HUES64 (cell line): ENCODE data around the gene CDC14B. TPM values are rescaled to one million over a fixed set of nuclear protein-coding genes. Genes with fewer than 3 reads are reported as not detected.
"Not testable (repeated sequence)": the region's sequence is repeated elsewhere in the genome, so short reads cannot be mapped to it uniquely, and the experiment has no call there.

Source experiments
- H3K27ac ChIP-seq: 2 replicates; pipeline ENCODE4 v1.7.0; 2013; ENCODE audit warnings: low read depth, low read length, inconsistent platforms
- H3K27me3 ChIP-seq: 2 replicates; pipeline ENCODE4 v1.6.1; 2013; ENCODE audit warnings: mild to moderate bottlenecking, low read length; ENCODE audit not compliant: insufficient read depth
- H3K36me3 ChIP-seq: 2 replicates; pipeline ENCODE4 v1.6.1; 2013; ENCODE audit warnings: mild to moderate bottlenecking, low read length; ENCODE audit not compliant: insufficient read depth
- H3K4me1 ChIP-seq: 2 replicates; pipeline ENCODE4 v1.6.1; 2013; ENCODE audit warnings: mild to moderate bottlenecking, low read length, moderate library complexity; ENCODE audit not compliant: insufficient read depth
- H3K4me3 ChIP-seq: 2 replicates; pipeline ENCODE4 v1.5.1; 2013; ENCODE audit warnings: mild to moderate bottlenecking, low read length, moderate library complexity
- H3K9ac ChIP-seq: 2 replicates; pipeline ENCODE4 v1.6.1; 2013; ENCODE audit warnings: mild to moderate bottlenecking, low read depth, low read length
- H3K9me3 ChIP-seq: 2 replicates; pipeline ENCODE4 v1.6.1; 2013; ENCODE audit warnings: low read depth, low read length; ENCODE audit not compliant: insufficient read depth
- WGBS: fragments of 150-250, 120-280 bp; methylation state at CpG from one replicate; pipeline ENCODE4 v1.1.7; 2013; ENCODE audit warnings: missing lambda C conversion rate; 5-methylcytosine and 5-hydroxymethylcytosine counted together
- polyA plus RNA-seq, 2 experiments: library from polyadenylated mRNA; stranded (reverse); fragments of 50-300 nt; gene quantifications; one replicate each; pipeline ENCODE4 v1.2.3, GENCODE V29; 2013

CDC14B gene
- polyA plus RNA-seq (2013, experiment 1 of 2) = 27.9 TPM
- polyA plus RNA-seq (2013, experiment 2 of 2) = 33.3 TPM

DNA sequence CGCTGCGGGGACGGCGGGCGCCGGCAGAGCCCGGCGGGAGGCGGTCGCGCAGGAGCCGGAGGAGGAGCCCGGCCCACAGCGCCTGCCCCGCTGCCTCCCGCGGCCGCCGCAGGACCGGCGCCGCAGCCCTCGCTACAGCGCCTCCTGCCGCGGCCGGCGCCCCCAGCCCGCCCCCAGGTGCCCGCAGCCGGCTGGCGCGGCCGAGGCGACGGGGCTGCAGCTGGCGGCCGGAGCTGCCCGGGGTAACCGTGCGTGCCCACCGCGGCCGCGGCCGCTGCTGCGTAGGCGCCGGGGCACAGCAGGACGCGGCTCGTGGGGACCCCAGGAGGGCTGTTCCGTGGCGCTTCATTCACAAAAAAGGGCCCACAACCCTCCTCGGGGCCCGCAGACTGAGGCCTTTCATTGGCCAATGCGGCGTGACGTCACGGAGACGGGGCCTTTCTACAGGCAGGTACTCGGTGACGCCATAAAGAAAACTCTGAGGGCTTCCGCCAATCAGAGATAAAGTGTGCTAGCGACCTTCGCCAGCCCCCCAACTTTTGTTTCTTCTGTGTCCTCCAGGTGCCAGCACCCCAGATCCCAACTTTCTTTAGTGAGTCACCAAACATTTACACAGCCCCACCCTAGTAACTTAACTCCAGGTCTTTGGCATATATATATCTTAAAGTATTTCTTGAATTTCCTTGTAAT, at the start of gene CDC14B:
CDC14B (minus strand) TSS at position 353 of the 690 bp plus-strand sequence. CDS start 465 bp downstream, outside the sequence.
- Histone ChIP-seq H3K4me1 (peaks cover 24% of the 10 kb centered on the region), H3K9ac (peak within 1 kb of the TSS; percentile 74), H3K27me3 (peaks cover 24% of the 10 kb centered on the region), H3K4me3 (peak within 1 kb of the TSS; percentile 73), H3K27ac (peak within 1 kb of the TSS; percentile 77; the same call in 1 of the 2 replicates), H3K9me3 (no peaks in the 10 kb centered on the region), H3K36me3 (no peaks in the 10 kb centered on the region)
- WGBS = under 1% methylated on average over 66 of the region's 66 CpGs

- no peak overlapping the region for H3K27ac ChIP-seq
Observed at GRCh38 chr9:96668868-96669534, 49.4 kb upstream of the CDC14B start.

GRCh38 chr9:96667363-96667728, 47.7 kb upstream of the CDC14B start:
- 94% methylated on average over 2 of the region's 2 CpGs for WGBS
- H3K4me3 ChIP-seq = no peak overlapping the region
- H3K9ac ChIP-seq = no peak overlapping the region
- H3K27ac ChIP-seq = no peak overlapping the region
- no peaks in the 10 kb centered on the region for H3K27me3 ChIP-seq
- peaks cover 5% of the 10 kb centered on the region for H3K9me3 ChIP-seq
- H3K36me3 ChIP-seq = no peaks in the 10 kb centered on the region
- no peaks in the 10 kb centered on the region for H3K4me1 ChIP-seq

More at GRCh38 chr9:96668868-96669534, 49.4 kb upstream of the CDC14B start:
- 95% methylated on average over 20 of the region's 20 CpGs for WGBS
- Histone ChIP-seq H3K27me3 (no peaks in the 10 kb centered on the region), H3K36me3 (no peaks in the 10 kb centered on the region), H3K4me3 (no peak overlapping the region), H3K9me3 (peaks cover 5% of the 10 kb centered on the region), H3K9ac (no peak overlapping the region), H3K4me1 (no peaks in the 10 kb centered on the region)

GRCh38 chr9:96666653-96667362, 47.2 kb upstream of the CDC14B start:
- not testable (repeated sequence) for H3K27me3 ChIP-seq, H3K4me3 ChIP-seq, H3K36me3 ChIP-seq, H3K4me1 ChIP-seq, H3K9ac ChIP-seq, H3K9me3 ChIP-seq
- 78% methylated on average over 15 of the region's 15 CpGs for WGBS
- peak overlapping the region; percentile 27; the same call in 1 of the 2 replicates for H3K27ac ChIP-seq

GRCh38 chr9:96665789-96666188, 46.1 kb upstream of the CDC14B start:
- H3K36me3 ChIP-seq = no peaks in the 10 kb centered on the region
- 94% methylated on average over 6 of the region's 6 CpGs for WGBS
- H3K27me3 ChIP-seq = no peaks in the 10 kb centered on the region
- H3K4me1 ChIP-seq = no peaks in the 10 kb centered on the region
- peaks cover 5% of the 10 kb centered on the region for H3K9me3 ChIP-seq
- no peak overlapping the region for H3K4me3 ChIP-seq
- H3K27ac ChIP-seq = no peak overlapping the region
- no peak overlapping the region for H3K9ac ChIP-seq

DNA sequence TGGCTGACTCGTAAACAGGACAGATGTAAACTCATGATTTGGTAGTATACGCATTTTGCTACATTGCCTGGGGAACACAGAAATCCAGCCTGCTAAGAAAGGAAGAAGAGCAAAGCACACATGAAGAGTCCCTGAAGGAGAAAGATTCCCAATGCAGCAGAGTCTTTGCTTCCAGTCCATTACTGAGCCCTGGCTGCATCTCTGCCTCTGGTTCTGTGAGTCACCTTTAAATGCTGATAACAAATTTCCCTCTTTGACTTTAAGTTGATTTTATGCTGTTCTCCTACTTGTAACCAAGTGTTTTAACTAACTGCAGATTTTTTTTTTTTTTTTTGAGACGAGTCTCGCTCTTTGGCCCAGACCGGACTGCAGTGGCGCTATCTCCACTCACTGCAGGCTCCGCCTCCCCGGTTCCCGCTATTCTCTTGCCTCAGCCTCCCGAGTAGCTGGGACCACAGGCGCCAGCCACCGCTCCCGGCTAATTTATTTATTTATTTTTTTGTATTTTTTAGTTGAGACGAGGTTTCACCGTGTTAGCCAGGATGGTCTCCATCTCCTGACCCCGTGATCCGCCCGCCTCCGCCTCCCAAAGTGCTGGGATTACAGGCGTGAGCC, 44.0 kb upstream of the CDC14B start:
- no peaks in the 10 kb centered on the region for H3K27me3 ChIP-seq
- no peaks in the 10 kb centered on the region for H3K9me3 ChIP-seq
- H3K4me3 ChIP-seq = no peak overlapping the region
- no peak overlapping the region for H3K27ac ChIP-seq
- H3K9ac ChIP-seq = no peak overlapping the region
- 94% methylated on average over 20 of the region's 20 CpGs for WGBS
- no peaks in the 10 kb centered on the region for H3K4me1 ChIP-seq
- H3K36me3 ChIP-seq = no peaks in the 10 kb centered on the region

DNA sequence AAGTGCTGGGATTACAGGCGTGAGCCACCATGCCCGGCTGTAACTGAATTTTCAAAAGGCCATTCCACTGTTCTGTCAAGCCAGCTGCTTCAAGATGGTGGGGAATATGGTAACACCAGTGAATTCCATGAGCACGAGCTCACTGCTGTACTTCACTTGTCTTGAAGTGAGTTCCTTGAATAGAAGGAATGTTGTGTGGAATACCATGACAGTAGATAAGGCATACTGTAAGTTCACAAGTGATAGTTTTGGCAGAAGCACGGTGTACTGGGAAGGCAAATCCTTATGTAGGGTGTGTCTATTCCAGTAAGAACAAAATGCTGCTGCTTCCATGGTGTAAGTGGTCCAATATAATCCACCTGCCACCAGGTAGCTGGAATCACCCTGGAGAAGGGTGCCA, 42.1 kb upstream of the CDC14B start:
- H3K36me3 ChIP-seq = no peaks in the 10 kb centered on the region
- 88% methylated on average over 4 of the region's 4 CpGs for WGBS

DNA sequence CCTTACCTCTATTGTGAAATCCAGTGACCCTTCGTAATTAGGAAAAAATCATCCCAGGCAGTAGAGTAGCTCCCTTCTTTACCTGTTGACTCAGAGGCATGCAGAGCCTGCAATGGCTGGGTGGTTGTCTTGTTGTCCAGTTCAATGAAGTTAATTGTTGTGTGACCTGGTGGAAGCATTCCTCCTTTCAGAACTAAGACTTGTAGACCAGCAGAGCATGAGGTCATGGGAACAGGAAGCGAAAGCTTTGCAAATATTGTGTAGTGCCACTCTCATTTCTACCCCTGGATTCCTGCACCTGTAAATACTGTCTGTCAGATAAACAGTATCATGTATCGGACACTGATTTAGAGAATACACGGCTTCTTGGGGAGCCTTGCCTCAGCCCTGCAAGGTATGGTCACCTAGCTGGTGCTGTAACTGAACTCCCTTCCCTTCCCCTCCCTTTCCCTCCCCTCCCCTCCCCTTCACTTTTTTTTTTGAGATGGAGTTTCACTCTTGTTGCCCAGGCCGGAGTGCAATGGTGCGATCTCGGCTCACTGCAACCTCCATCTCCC, 41.1 kb upstream of the CDC14B start:
- 94% methylated on average over 7 of the region's 7 CpGs for WGBS

More for the DNA sequence above, 42.1 kb upstream of the CDC14B start:
- H3K27me3 ChIP-seq = no peaks in the 10 kb centered on the region; the same call in 1 of the 2 replicates
- no peak overlapping the region for H3K9ac ChIP-seq
- no peaks in the 10 kb centered on the region for H3K9me3 ChIP-seq
- no peak overlapping the region for H3K27ac ChIP-seq
- no peaks in the 10 kb centered on the region for H3K4me1 ChIP-seq
- no peak overlapping the region for H3K4me3 ChIP-seq

GRCh38 chr9:96655198-96655851, 35.7 kb upstream of the CDC14B start, which contains the start of gene PRXL2C:
Gene PRXL2C, minus strand, starts transcription at chr9:96655317. Its CDS starts 36 bp downstream, at chr9:96655281.
- no peaks in the 10 kb centered on the region for H3K9me3 ChIP-seq
- H3K9ac ChIP-seq = peak within 1 kb of the TSS; percentile 78
- peak within 1 kb of the TSS; percentile 91 for H3K4me3 ChIP-seq
- WGBS = 2% methylated on average over 55 of the region's 57 CpGs
- peaks cover 7% of the 10 kb centered on the region; the same call in 1 of the 2 replicates for H3K27me3 ChIP-seq
- peak within 1 kb of the TSS; percentile 48; the same call in 1 of the 2 replicates for H3K27ac ChIP-seq
- peaks cover 4% of the 10 kb centered on the region for H3K36me3 ChIP-seq
- no peaks in the 10 kb centered on the region for H3K4me1 ChIP-seq

More for the DNA sequence above, 41.1 kb upstream of the CDC14B start:
- Histone ChIP-seq H3K9me3 (no peaks in the 10 kb centered on the region), H3K4me3 (no peak overlapping the region), H3K36me3 (no peaks in the 10 kb centered on the region), H3K4me1 (no peaks in the 10 kb centered on the region), H3K27ac (no peak overlapping the region), H3K9ac (no peak overlapping the region), H3K27me3 (peaks cover 7% of the 10 kb centered on the region; the same call in 1 of the 2 replicates)
